Measurements from ENCODE around the gene ZNF275.
"Not testable (repeated sequence)": the region's sequence is repeated elsewhere in the genome, so short reads cannot be mapped to it uniquely, and the experiment has no call there.

DNA sequence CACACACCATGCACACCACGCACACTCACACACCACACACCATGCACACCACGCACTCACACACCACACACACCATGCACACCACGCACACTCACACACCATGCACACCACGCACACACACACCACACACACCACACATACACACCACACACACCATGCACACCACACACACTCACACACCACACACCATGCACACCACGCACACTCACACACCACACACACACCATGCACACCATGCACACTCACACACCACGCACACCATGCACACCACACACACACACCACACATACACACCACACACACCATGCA lies 55.5 kb downstream of the ZNF275 start:
- TF ChIP-seq, protein P1, sequence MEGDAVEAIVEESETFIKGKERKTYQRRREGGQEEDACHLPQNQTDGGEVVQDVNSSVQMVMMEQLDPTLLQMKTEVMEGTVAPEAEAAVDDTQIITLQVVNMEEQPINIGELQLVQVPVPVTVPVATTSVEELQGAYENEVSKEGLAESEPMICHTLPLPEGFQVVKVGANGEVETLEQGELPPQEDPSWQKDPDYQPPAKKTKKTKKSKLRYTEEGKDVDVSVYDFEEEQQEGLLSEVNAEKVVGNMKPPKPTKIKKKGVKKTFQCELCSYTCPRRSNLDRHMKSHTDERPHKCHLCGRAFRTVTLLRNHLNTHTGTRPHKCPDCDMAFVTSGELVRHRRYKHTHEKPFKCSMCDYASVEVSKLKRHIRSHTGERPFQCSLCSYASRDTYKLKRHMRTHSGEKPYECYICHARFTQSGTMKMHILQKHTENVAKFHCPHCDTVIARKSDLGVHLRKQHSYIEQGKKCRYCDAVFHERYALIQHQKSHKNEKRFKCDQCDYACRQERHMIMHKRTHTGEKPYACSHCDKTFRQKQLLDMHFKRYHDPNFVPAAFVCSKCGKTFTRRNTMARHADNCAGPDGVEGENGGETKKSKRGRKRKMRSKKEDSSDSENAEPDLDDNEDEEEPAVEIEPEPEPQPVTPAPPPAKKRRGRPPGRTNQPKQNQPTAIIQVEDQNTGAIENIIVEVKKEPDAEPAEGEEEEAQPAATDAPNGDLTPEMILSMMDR (IDR thresholded peaks at IDR 0.05), result not testable (repeated sequence)
- not testable (repeated sequence) for TF ChIP-seq POLR2AphosphoS5, POLR2A (IDR thresholded peaks at IDR 0.05)
